Neural cell (in vitro differentiated cells): ENCODE results near the gene CNTN4. TPM values are rescaled to one million over a fixed set of nuclear protein-coding genes. Genes with fewer than 3 reads are reported as not detected.

Source experiments
- H2AFZ ChIP-seq: fragments of 200-600, 300-800 bp; sonication (generic), shearing (Covaris generic); 2 replicates; pipeline ENCODE4 v1.6.0; 2014; ENCODE audit warnings: low read depth, mild to moderate bottlenecking, antibody characterized with exemption, low read length, moderate library complexity
- H3F3A ChIP-seq: fragments of 200-600 bp; shearing (Covaris generic); 2 replicates; pipeline ENCODE4 v1.6.1; 2016; ENCODE audit warnings: mild to moderate bottlenecking, moderate library complexity, mixed read lengths, antibody characterized with exemption, low read length; ENCODE audit not compliant: insufficient read depth, poor library complexity, severe bottlenecking
- H3K27ac ChIP-seq: fragments of 200-600, 300-800 bp; sonication (generic), shearing (Covaris generic); 2 replicates; pipeline ENCODE4 v1.5.1; 2014; ENCODE audit warnings: mild to moderate bottlenecking, low read length, moderate library complexity
- H3K27me3 ChIP-seq: fragments of 300-800, 200-600 bp; sonication (generic), shearing (Covaris generic); 2 replicates; pipeline ENCODE4 v1.6.0; 2014; ENCODE audit warnings: mild to moderate bottlenecking, low read depth, low read length, moderate library complexity; ENCODE audit not compliant: insufficient read depth
- H3K36me3 ChIP-seq: fragments of 300-800, 200-600 bp; sonication (generic), shearing (Covaris generic); 2 replicates; pipeline ENCODE4 v1.5.1; 2014; ENCODE audit warnings: mild to moderate bottlenecking, antibody characterized with exemption, low read length, moderate library complexity; ENCODE audit not compliant: insufficient read depth
- H3K4me2 ChIP-seq: fragments of 300-800, 200-600 bp; sonication (generic), shearing (Covaris generic); 2 replicates; pipeline ENCODE4 v1.6.0; 2014; ENCODE audit warnings: mild to moderate bottlenecking, low read length
- H3K4me3 ChIP-seq: fragments of 300-800, 200-600 bp; sonication (generic), shearing (Covaris generic); 2 replicates; pipeline ENCODE4 v1.5.1; 2014; ENCODE audit warnings: mild to moderate bottlenecking, low read length, moderate library complexity
- H3K79me2 ChIP-seq: fragments of 200-600 bp; shearing (Covaris generic); replicated peaks from 2 replicates; pipeline ENCODE4 v1.6.0; 2014; ENCODE audit warnings: mild to moderate bottlenecking, low read length, moderate library complexity; ENCODE audit not compliant: insufficient read depth
- H3K9ac ChIP-seq: fragments of 300-800, 200-600 bp; sonication (generic), shearing (Covaris generic); 2 replicates; pipeline ENCODE4 v1.6.1; 2016; ENCODE audit warnings: mild to moderate bottlenecking, low read length, mixed read lengths
- H3K9me2 ChIP-seq: fragments of 200-600 bp; shearing (Covaris generic); 2 replicates; pipeline ENCODE4 v1.6.1; 2016; ENCODE audit warnings: mild to moderate bottlenecking, low read length, mixed read lengths; ENCODE audit not compliant: insufficient read depth
- H3K9me3 ChIP-seq: fragments of 200-600, 300-800 bp; sonication (generic), shearing (Covaris generic); 2 replicates; pipeline ENCODE4 v1.6.1; 2016; ENCODE audit warnings: mild to moderate bottlenecking, mixed run types, low read length, moderate library complexity, mixed read lengths
- H4K20me1 ChIP-seq: fragments of 200-600 bp; shearing (Covaris generic); 2 replicates; pipeline ENCODE4 v1.6.1; 2016; ENCODE audit warnings: mild to moderate bottlenecking, mixed run types; ENCODE audit not compliant: insufficient read depth
- EP300 ChIP-seq: fragments of 450-650 bp; conservative IDR thresholded peaks from 2 replicates; pipeline ENCODE4 v1.6.1; 2014; ENCODE audit warnings: antibody characterized with exemption, mild to moderate bottlenecking, moderate library complexity; ENCODE audit not compliant: poor library complexity, severe bottlenecking
- EZH2 ChIP-seq: fragments of 200-600, 300-800 bp; shearing (Covaris generic), sonication (generic); IDR thresholded peaks from 2 replicates; pipeline ENCODE4 v1.6.1; 2014; ENCODE audit warnings: antibody characterized with exemption, low read length, borderline replicate concordance, mild to moderate bottlenecking; ENCODE audit not compliant: insufficient read depth, poor library complexity, severe bottlenecking
- MXI1 ChIP-seq: fragments of 450-650 bp; conservative IDR thresholded peaks from 2 replicates; pipeline ENCODE4 v1.6.1; 2014; ENCODE audit warnings: antibody characterized with exemption, mild to moderate bottlenecking; ENCODE audit not compliant: poor library complexity, severe bottlenecking
- POLR2AphosphoS5 ChIP-seq: IDR thresholded peaks from 2 replicates; pipeline ENCODE4 v1.6.1; 2012
- RAD21 ChIP-seq: fragments of 450-650 bp; conservative IDR thresholded peaks from 2 replicates; pipeline ENCODE4 v1.6.1; 2014; ENCODE audit warnings: antibody characterized with exemption, mild to moderate bottlenecking, moderate library complexity
- SMC3 ChIP-seq: fragments of 450-650 bp; conservative IDR thresholded peaks from 2 replicates; pipeline ENCODE4 v1.6.1; 2014; ENCODE audit warnings: antibody characterized with exemption, mild to moderate bottlenecking, moderate library complexity; ENCODE audit not compliant: poor library complexity
- TAF1 ChIP-seq: IDR thresholded peaks from 2 replicates; pipeline ENCODE4 v1.6.1; 2012; ENCODE audit warnings: low read depth
- polyA plus RNA-seq: library from polyadenylated mRNA; depleted of rRNA; stranded (reverse); fragments of >200 nt; gene quantifications from 2 replicates; pipeline ENCODE4 v1.2.3, GENCODE V29; 2014
- TF ChIP-seq, protein P1 (sequence below): IDR thresholded peaks from 2 replicates; pipeline ENCODE4 v1.6.1; 2012; ENCODE audit warnings: borderline replicate concordance
- TF ChIP-seq, protein P2 (sequence below): fragments of 450-650 bp; IDR thresholded peaks from 2 replicates; pipeline ENCODE4 v1.5.1; 2014; ENCODE audit warnings: antibody characterized with exemption, mild to moderate bottlenecking, moderate library complexity; ENCODE audit not compliant: poor library complexity, severe bottlenecking

The CNTN4 gene
- polyA plus RNA-seq, 1 donor from 2014 or later = 10.6 TPM

- H3K27me3 ChIP-seq = no peaks in the 10 kb centered on the region
- TF ChIP-seq SMC3 = no peak
These were observed 642.9 kb downstream of the CNTN4 start for GRCh38 chr3:2741516-2741915.

GRCh38 chr3:2765002-2765579 lies 666.4 kb downstream of the CNTN4 start:
- H3F3A ChIP-seq = no peaks in the 10 kb centered on the region
- H3K36me3 ChIP-seq = no peaks in the 10 kb centered on the region
- H3K4me2 ChIP-seq = no peak overlapping the region
- no peak overlapping the region for H3K4me3 ChIP-seq
- TF ChIP-seq EZH2 = no peak
- peak; percentile 69 for TF ChIP-seq SMC3
- peak; percentile 66 for TF ChIP-seq RAD21
- TF ChIP-seq, protein P1, sequence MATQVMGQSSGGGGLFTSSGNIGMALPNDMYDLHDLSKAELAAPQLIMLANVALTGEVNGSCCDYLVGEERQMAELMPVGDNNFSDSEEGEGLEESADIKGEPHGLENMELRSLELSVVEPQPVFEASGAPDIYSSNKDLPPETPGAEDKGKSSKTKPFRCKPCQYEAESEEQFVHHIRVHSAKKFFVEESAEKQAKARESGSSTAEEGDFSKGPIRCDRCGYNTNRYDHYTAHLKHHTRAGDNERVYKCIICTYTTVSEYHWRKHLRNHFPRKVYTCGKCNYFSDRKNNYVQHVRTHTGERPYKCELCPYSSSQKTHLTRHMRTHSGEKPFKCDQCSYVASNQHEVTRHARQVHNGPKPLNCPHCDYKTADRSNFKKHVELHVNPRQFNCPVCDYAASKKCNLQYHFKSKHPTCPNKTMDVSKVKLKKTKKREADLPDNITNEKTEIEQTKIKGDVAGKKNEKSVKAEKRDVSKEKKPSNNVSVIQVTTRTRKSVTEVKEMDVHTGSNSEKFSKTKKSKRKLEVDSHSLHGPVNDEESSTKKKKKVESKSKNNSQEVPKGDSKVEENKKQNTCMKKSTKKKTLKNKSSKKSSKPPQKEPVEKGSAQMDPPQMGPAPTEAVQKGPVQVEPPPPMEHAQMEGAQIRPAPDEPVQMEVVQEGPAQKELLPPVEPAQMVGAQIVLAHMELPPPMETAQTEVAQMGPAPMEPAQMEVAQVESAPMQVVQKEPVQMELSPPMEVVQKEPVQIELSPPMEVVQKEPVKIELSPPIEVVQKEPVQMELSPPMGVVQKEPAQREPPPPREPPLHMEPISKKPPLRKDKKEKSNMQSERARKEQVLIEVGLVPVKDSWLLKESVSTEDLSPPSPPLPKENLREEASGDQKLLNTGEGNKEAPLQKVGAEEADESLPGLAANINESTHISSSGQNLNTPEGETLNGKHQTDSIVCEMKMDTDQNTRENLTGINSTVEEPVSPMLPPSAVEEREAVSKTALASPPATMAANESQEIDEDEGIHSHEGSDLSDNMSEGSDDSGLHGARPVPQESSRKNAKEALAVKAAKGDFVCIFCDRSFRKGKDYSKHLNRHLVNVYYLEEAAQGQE = no peak
- peak; percentile 12 for TF ChIP-seq POLR2AphosphoS5
- no peak for TF ChIP-seq TAF1
- TF ChIP-seq MXI1 = no peak
- TF ChIP-seq, protein P2, sequence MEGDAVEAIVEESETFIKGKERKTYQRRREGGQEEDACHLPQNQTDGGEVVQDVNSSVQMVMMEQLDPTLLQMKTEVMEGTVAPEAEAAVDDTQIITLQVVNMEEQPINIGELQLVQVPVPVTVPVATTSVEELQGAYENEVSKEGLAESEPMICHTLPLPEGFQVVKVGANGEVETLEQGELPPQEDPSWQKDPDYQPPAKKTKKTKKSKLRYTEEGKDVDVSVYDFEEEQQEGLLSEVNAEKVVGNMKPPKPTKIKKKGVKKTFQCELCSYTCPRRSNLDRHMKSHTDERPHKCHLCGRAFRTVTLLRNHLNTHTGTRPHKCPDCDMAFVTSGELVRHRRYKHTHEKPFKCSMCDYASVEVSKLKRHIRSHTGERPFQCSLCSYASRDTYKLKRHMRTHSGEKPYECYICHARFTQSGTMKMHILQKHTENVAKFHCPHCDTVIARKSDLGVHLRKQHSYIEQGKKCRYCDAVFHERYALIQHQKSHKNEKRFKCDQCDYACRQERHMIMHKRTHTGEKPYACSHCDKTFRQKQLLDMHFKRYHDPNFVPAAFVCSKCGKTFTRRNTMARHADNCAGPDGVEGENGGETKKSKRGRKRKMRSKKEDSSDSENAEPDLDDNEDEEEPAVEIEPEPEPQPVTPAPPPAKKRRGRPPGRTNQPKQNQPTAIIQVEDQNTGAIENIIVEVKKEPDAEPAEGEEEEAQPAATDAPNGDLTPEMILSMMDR = peak; percentile 71
- no peaks in the 10 kb centered on the region for H4K20me1 ChIP-seq
- H3K9ac ChIP-seq = no peak overlapping the region
- no peaks in the 10 kb centered on the region for H3K79me2 ChIP-seq
- no peaks in the 10 kb centered on the region for H3K9me2 ChIP-seq
- H3K27me3 ChIP-seq = no peaks in the 10 kb centered on the region
- no peak overlapping the region for H2AFZ ChIP-seq
- H3K27ac ChIP-seq = no peak overlapping the region
- no peaks in the 10 kb centered on the region for H3K9me3 ChIP-seq

More at GRCh38 chr3:2741516-2741915, 642.9 kb downstream of the CNTN4 start:
- no peaks in the 10 kb centered on the region for H3K9me2 ChIP-seq
- H3K9ac ChIP-seq = no peak overlapping the region
- H3F3A ChIP-seq = no peaks in the 10 kb centered on the region
- no peaks in the 10 kb centered on the region for H3K79me2 ChIP-seq
- no peak overlapping the region for H2AFZ ChIP-seq
- H4K20me1 ChIP-seq = no peaks in the 10 kb centered on the region
- H3K36me3 ChIP-seq = no peaks in the 10 kb centered on the region
- H3K27ac ChIP-seq = no peak overlapping the region
- no peak overlapping the region for H3K4me3 ChIP-seq
- H3K4me2 ChIP-seq = no peak overlapping the region
- no peaks in the 10 kb centered on the region for H3K9me3 ChIP-seq

GRCh38 chr3:2770451-2770850 lies 671.8 kb downstream of the CNTN4 start:
- Histone ChIP-seq H3K4me2 (no peak overlapping the region), H3K79me2 (no peaks in the 10 kb centered on the region), H3F3A (no peaks in the 10 kb centered on the region), H3K36me3 (no peaks in the 10 kb centered on the region), H3K4me3 (peak overlapping the region; percentile 40), H3K9me2 (no peaks in the 10 kb centered on the region), H2AFZ (no peak overlapping the region), H4K20me1 (no peaks in the 10 kb centered on the region), H3K27ac (peak overlapping the region; percentile 25), H3K27me3 (no peaks in the 10 kb centered on the region), H3K9me3 (no peaks in the 10 kb centered on the region), H3K9ac (no peak overlapping the region)
- no peak for TF ChIP-seq EZH2
- TF ChIP-seq SMC3 = no peak
- TF ChIP-seq, protein P2 = no peak
- TF ChIP-seq EP300 = peak; percentile 50
- TF ChIP-seq MXI1 = no peak
- no peak for TF ChIP-seq RAD21
- peak; percentile 76 for TF ChIP-seq POLR2AphosphoS5
